Stimulated activated CD8-positive, alpha-beta memory T cell treated with anti-CD3 and anti-CD28 coated beads, Interleukin-4, amount 100 ng/mL, for 4 hours (primary cell): ENCODE data around the gene SLC9A8.

ENCODE experiments used
- DNase-seq, 2 donors: peaks; one replicate each; pipeline ENCODE4 v3.0.0-alpha.2; 2020; ENCODE audit warnings: low read depth in 2 of 2, low spot score in 1 of 2

SLC9A8 gene

GRCh38 chr20:49915380-49916145 lies 102.9 kb downstream of the SLC9A8 start, which contains the start of gene SPATA2:
Gene SPATA2 (minus strand): TSS chr20:49915529. CDS start chr20:49908490, 7,039 bp downstream.
- peak; percentile 85 to 87 for DNase-seq

- no peak for DNase-seq
These were observed 103.7 kb downstream of the SLC9A8 start for GRCh38 chr20:49916146-49917002.

- no peak for DNase-seq
These were observed 105.8 kb downstream of the SLC9A8 start for GRCh38 chr20:49918446-49918845.

GRCh38 chr20:49919009-49919408 lies 106.4 kb downstream of the SLC9A8 start:
- no peak for DNase-seq

GRCh38 chr20:49919461-49919860 lies 106.8 kb downstream of the SLC9A8 start:
- no peak for DNase-seq

- DNase-seq = no peak
These were observed 111.6 kb downstream of the SLC9A8 start for GRCh38 chr20:49924247-49924646.

DNA sequence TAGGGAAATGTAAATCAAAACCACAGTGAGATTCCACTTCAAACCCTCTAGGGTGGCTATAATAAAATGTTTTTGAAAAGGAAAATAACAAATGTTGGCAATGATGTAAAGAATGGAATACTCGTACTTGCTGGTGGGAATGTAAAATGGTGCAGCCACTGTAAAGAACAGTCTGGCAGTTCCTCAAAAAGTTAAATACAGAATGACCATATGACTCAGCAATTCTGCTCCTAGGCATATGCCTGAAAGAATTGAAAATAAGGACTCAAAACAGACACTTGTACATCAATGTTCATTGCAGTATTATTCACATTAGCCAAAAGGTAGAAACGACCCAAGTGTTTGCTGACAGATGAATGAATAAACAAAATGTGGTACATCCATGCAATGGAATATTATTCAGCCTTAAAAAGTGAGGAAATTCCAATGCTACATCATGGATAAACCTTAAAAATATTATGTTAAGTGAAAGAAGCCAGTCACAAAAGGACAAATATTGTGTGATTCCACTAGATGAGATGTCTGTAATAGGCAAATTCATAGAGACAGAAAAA lies 113.3 kb downstream of the SLC9A8 start:
- DNase-seq = no peak

DNA sequence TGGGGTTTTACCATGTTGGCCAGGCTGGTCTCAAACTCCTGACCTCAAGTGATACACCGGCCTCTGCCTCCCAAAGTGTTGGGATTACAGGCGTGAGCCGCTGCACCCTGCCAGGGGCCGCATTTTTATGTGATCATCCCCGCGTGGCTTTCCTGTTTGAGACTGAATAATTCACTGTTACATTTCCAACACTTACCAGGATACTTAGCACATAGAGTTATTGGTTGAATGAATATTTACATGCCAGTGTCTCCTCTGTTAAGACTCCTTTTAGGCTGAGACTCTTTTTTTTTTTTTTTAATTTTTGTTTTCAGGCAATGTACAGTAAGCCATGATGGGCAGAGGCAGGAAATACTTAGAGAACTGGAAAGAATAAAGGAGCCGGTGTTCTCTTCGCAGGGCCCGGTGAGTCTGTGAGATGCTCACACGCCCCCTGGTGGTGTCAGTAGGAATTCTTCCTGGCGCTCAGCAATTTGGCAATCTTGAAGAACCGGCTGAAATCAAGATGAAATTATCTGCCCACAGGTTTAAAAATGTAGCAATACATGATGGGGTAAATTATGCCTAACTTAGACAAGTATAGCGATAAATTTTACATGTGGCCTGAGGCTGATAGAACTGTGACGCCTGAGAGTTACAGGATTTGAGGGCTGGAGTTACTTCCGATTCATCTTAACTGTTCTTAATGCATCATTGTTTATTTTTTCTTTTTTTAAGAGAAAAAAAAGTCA lies 115.9 kb downstream of the SLC9A8 start:
- peak; percentile 62 to 64 for DNase-seq

DNA sequence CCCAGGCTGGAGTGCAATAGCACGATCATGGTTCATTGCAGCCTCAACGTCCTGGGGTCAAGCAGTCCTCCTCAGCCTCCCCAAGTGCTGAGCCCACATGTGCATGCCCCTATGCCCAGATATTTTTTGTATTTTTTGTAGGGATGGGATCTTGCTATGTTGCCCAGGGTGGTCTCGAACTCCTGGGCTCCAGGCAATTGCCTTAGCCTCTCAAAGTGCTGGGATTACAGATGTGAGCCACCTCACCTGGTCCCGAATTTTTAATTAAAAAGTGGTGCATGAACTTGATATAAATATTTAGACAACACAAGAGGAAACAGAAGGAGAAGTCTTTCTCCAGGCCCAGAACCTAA lies 116.5 kb downstream of the SLC9A8 start:
- DNase-seq = no peak

- DNase-seq = no peak
These were observed 123.1 kb downstream of the SLC9A8 start for GRCh38 chr20:49935746-49936152.

- peak; percentile 78 to 83 for DNase-seq
These were observed 123.8 kb downstream of the SLC9A8 start, which contains the start of gene RNF114 for GRCh38 chr20:49936153-49937026. Gene RNF114 (plus strand): TSS chr20:49936397. CDS start chr20:49936413, 16 bp downstream.

GRCh38 chr20:49937027-49937929 lies 124.7 kb downstream of the SLC9A8 start:
- no peak for DNase-seq

DNA sequence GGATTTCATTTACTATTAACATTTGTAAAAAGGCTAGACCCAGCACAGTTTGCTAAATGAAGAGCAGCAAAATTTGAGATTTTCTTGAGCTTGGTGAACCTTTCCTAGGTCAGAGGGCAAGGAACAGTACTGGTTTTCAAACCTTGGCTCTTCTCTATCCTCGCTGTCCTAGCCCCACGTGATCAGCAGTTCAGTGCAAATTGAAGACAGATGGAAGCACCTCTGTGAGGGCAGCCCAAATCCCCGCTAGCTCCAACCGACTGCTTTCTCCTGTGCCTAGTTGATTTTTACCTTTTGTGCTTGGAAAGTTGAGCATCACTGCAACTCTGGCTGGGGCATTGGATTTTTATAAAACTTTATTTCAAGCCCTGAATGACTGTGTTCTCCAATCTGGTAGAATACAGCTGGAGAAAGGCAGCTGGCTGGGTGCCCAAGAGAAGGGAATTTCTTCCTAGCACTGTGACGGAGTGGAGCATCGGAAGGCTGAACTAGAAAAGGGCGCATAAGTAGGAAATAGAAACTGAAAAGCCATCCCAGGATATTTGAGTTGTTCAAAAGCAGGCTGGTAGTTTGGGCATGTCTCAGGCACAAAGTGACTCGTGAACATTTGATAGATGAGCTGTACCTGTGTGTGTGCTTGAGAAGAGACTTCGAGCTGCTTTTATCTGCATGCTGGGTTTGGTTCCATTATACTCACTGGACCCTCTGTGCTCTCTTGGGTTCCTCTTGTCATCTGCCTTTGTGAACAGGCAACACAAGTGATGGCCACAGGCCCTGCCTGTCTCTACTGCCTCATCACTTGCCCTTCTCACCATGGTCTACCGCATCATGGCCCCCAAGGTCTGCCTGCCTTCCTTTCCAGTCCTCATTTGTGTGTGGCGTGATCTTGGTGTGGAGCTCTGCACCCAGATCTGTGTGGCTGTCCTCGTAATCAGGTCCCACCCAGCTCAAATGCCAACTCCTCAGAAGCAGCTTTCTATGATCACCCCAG lies 125.8 kb downstream of the SLC9A8 start:
- DNase-seq = no peak

GRCh38 chr20:49941456-49941855 lies 128.8 kb downstream of the SLC9A8 start:
- no peak for DNase-seq
